H1 (cell line): Measurements from ENCODE around the gene WNT11.

Experiments used
- CTCF ChIP-seq, 3 experiments: IDR thresholded peaks; 1 replicate in 2 of 3; 2 replicates in 1 of 3; pipeline versions ENCODE4 v1.5.1 to v1.6.1; 2011; ENCODE audit warnings: low read length in 3 of 3, mild to moderate bottlenecking in 3 of 3, inconsistent platforms in 2 of 3, low read depth in 1 of 3, moderate library complexity in 1 of 3; ENCODE audit not compliant: insufficient read depth in 1 of 3; ENCODE audit errors: control extremely low read depth in 1 of 3
- FOSL1 ChIP-seq: IDR thresholded peaks from 2 replicates; pipeline ENCODE4 v1.6.1; 2011; ENCODE audit warnings: mild to moderate bottlenecking, low read depth, low read length, moderate library complexity; ENCODE audit not compliant: insufficient read depth
- POLR2A ChIP-seq, 2 experiments: IDR thresholded peaks; 1 replicate in 1 of 2; 2 replicates in 1 of 2; pipeline ENCODE4 v1.6.1; 2011; ENCODE audit warnings: low read depth in 2 of 2, low read length in 2 of 2, mild to moderate bottlenecking in 2 of 2; ENCODE audit errors: control extremely low read depth in 1 of 2
- TEAD4 ChIP-seq: IDR thresholded peaks from 2 replicates; pipeline ENCODE4 v1.6.1; 2012; ENCODE audit warnings: low read depth, low read length, inconsistent platforms, mixed read lengths

GRCh38 chr11:76218449-76219178, 12.3 kb upstream of the WNT11 start:
- TF ChIP-seq FOSL1 (no peak), TEAD4 (no peak), POLR2A (IDR thresholded peaks at IDR 0.05; ENCODE audit: control extremely low read depth in 1 of 2, low read depth in 2 of 2, low read length in 2 of 2) (no peak), CTCF (IDR thresholded peaks at IDR 0.05; ENCODE audit: control extremely low read depth in 1 of 3, insufficient read depth in 1 of 3, low read depth in 1 of 3, low read length in 3 of 3) (no peak)
